Activated CD4-positive, CD25-positive, alpha-beta regulatory T cell treated with anti-CD3 and anti-CD28 coated beads, Interleukin-2, amount 50 U/mL, for 24 hours (primary cell): ENCODE results near the gene OR51B2.

Experiments
- ATAC-seq, 2 donors: fragments of 150-1000 bp; cut with Tn5 transposase; one replicate each; pipeline ENCODE4 v1.10.0; 2021; ENCODE audit warnings: mild to moderate bottlenecking in 1 of 2, moderate library complexity in 1 of 2

The OR51B2 gene

DNA sequence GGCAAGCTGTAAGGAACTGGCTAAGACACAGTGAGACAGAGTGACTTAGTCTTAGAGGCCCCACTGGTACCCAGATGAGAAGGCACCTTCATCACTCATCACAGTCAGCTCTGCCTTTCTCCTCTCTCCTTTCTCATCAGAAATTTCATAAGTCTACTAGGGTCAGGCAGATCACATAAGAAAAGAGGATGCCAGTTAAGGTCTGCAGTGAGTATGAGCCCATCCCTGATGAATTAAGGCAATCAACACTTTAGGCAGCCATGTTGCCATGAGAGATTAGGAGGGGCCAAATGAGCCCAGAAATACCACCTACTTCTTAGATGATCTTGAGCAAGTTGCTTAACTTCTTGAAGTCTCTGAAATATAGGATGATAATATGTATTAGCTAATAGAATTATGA lies 42.5 kb downstream of the OR51B2 start:
- ATAC-seq, result no peak

DNA sequence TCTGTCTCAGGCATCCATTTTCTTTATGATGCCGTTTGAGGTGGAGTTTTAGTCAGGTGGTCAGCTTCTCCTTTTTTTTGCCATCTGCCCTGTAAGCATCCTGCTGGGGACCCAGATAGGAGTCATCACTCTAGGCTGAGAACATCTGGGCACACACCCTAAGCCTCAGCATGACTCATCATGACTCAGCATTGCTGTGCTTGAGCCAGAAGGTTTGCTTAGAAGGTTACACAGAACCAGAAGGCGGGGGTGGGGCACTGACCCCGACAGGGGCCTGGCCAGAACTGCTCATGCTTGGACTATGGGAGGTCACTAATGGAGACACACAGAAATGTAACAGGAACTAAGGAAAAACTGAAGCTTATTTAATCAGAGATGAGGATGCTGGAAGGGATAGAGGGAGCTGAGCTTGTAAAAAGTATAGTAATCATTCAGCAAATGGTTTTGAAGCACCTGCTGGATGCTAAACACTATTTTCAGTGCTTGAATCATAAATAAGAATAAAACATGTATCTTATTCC lies 43.5 kb downstream of the OR51B2 start:
- ATAC-seq, result peak; percentile 58 to 78

GRCh38 chr11:5279471-5280090 lies 44.5 kb downstream of the OR51B2 start:
- ATAC-seq, result no peak

- no peak for ATAC-seq
Observed at GRCh38 chr11:5277807-5278382, 46.2 kb downstream of the OR51B2 start.

GRCh38 chr11:5276697-5277096 lies 47.4 kb downstream of the OR51B2 start:
- ATAC-seq, result no peak

DNA sequence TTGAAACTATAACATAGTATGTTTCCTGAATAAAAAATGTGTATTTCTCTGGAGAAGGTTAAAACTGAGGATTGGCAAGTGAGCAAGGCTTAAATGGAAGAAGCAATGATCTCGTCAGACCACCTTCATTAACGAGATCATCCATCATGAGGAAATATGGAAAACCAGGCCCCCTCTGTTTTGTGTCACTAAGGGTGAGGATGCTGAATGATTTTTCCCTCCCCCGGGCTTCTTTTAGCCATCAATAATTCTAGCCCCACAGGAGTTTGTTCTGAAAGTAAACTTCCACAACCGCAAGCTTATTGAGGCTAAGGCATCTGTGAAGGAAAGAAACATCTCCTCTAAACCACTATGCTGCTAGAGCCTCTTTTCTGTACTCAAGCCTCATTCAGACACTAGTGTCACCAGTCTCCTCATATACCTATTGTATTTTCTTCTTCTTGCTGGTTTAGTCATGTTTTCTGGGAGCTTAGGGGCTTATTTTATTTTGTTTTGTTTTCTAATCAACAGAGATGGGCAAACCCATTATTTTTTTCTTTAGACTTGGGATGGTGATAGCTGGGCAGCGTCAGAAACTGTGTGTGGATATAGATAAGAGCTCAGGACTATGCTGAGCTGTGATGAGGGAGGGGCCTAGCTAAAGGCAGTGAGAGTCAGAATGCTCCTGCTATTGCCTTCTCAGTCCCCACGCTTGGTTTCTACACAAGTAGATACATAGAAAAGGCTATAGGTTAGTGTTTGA lies 48.6 kb downstream of the OR51B2 start:
- no peak for ATAC-seq

GRCh38 chr11:5274395-5274794 lies 49.7 kb downstream of the OR51B2 start:
- no peak for ATAC-seq
